Astrocyte (in vitro differentiated cells and primary cell): ENCODE results near the gene ARSJ. TPM values are rescaled to one million over a fixed set of nuclear protein-coding genes. Genes with fewer than 3 reads are reported as not detected.

Experiments
- DNase-seq: peaks from one replicate; pipeline ENCODE4 v3.0.0-alpha.2; 2010; ENCODE audit warnings: low read depth
- FAIRE-seq: peaks from 2 replicates; lab custom pipeline; 2011; peaks lifted over from hg19 to GRCh38; lab: Jason Lieb, UNC
- H2AFZ ChIP-seq: 2 replicates; pipeline ENCODE4 v1.6.0; 2012; ENCODE audit warnings: low read depth, low read length, inconsistent platforms
- H3K27ac ChIP-seq: 2 replicates; pipeline ENCODE4 v1.5.1; 2011; ENCODE audit warnings: low read depth, low read length, inconsistent platforms
- H3K27me3 ChIP-seq: 2 replicates; pipeline ENCODE4 v1.6.0; 2011; ENCODE audit warnings: low read length, inconsistent platforms; ENCODE audit not compliant: insufficient read depth
- H3K36me3 ChIP-seq: 2 replicates; pipeline ENCODE4 v1.5.1; 2011; ENCODE audit warnings: low read length, inconsistent platforms; ENCODE audit not compliant: insufficient read depth
- H3K4me1 ChIP-seq: 2 replicates; pipeline ENCODE4 v1.5.1; 2011; ENCODE audit warnings: low read length, inconsistent platforms; ENCODE audit not compliant: insufficient read depth
- H3K4me2 ChIP-seq: 2 replicates; pipeline ENCODE4 v1.6.0; 2012; ENCODE audit warnings: low read length, inconsistent platforms
- H3K4me3 ChIP-seq: 2 replicates; pipeline ENCODE4 v1.5.1; 2011; ENCODE audit warnings: low read depth, mild to moderate bottlenecking, low read length, inconsistent platforms; ENCODE audit not compliant: insufficient read depth
- H3K79me2 ChIP-seq: 2 replicates; pipeline ENCODE4 v1.6.0; 2012; ENCODE audit warnings: mild to moderate bottlenecking, low read length, inconsistent platforms; ENCODE audit not compliant: insufficient read depth
- H3K9ac ChIP-seq: 2 replicates; pipeline ENCODE4 v1.6.0; 2012; ENCODE audit warnings: mild to moderate bottlenecking, low read length, inconsistent platforms
- H3K9me3 ChIP-seq: 2 replicates; pipeline ENCODE4 v1.5.1; 2012; ENCODE audit warnings: low read depth, mild to moderate bottlenecking, low read length, inconsistent platforms; ENCODE audit not compliant: insufficient read depth
- H4K20me1 ChIP-seq: 2 replicates; pipeline ENCODE4 v1.6.0; 2012; ENCODE audit warnings: low read length, inconsistent platforms; ENCODE audit not compliant: insufficient read depth
- H3K27ac Mint-ChIP-seq: one replicate; pipeline ENCODE4 v1.8.0; 2021; ENCODE audit warnings: mild to moderate bottlenecking, mixed read lengths; ENCODE audit not compliant: unreplicated experiment
- H3K27me3 Mint-ChIP-seq: one replicate; pipeline ENCODE4 v1.8.0; 2021; ENCODE audit warnings: low read depth, mixed read lengths; ENCODE audit not compliant: unreplicated experiment
- H3K36me3 Mint-ChIP-seq: one replicate; pipeline ENCODE4 v1.8.0; 2021; ENCODE audit warnings: low read depth, mixed read lengths; ENCODE audit not compliant: unreplicated experiment
- H3K4me1 Mint-ChIP-seq: one replicate; pipeline ENCODE4 v1.8.0; 2021; ENCODE audit warnings: low read depth, mixed read lengths; ENCODE audit not compliant: unreplicated experiment
- H3K4me3 Mint-ChIP-seq: one replicate; pipeline ENCODE4 v1.8.0; 2021; ENCODE audit warnings: mild to moderate bottlenecking, moderate library complexity, mixed read lengths; ENCODE audit not compliant: unreplicated experiment
- H3K9me3 Mint-ChIP-seq: one replicate; pipeline ENCODE4 v1.8.0; 2021; ENCODE audit warnings: mild to moderate bottlenecking, mixed read lengths; ENCODE audit not compliant: unreplicated experiment
- CTCF ChIP-seq: IDR thresholded peaks from 2 replicates; pipeline ENCODE4 v1.5.1; 2011; ENCODE audit warnings: low read depth, mild to moderate bottlenecking, inconsistent platforms, low read length, moderate library complexity; ENCODE audit not compliant: insufficient read depth
- EZH2 ChIP-seq: IDR thresholded peaks from 2 replicates; pipeline ENCODE4 v1.6.1; 2012; ENCODE audit warnings: mild to moderate bottlenecking, low read length, inconsistent platforms; ENCODE audit not compliant: insufficient read depth
- total RNA-seq: library from RNA; stranded (reverse); gene quantifications from 2 replicates; pipeline ENCODE4 v1.2.1, GENCODE V29; 2021

ARSJ gene
- total RNA-seq, 1 donor from 2014 or later, result 66.5 TPM

- H3K4me1 ChIP-seq, result no peaks in the 10 kb centered on the region
- no peak overlapping the region for H2AFZ ChIP-seq
- FAIRE-seq, result no peak
- no peaks in the 10 kb centered on the region for H3K4me1 Mint-ChIP-seq
- no peaks in the 10 kb centered on the region for H3K79me2 ChIP-seq
- no peak overlapping the region for H3K27ac Mint-ChIP-seq
- H3K4me2 ChIP-seq, result no peak overlapping the region
- no peaks in the 10 kb centered on the region for H3K27me3 Mint-ChIP-seq
- no peak overlapping the region for H3K4me3 ChIP-seq
- no peaks in the 10 kb centered on the region for H3K27me3 ChIP-seq
- no peaks in the 10 kb centered on the region for H3K9me3 Mint-ChIP-seq
- H4K20me1 ChIP-seq, result no peaks in the 10 kb centered on the region
- no peak for DNase-seq
- no peaks in the 10 kb centered on the region for H3K9me3 ChIP-seq
- no peak overlapping the region for H3K27ac ChIP-seq
- TF ChIP-seq EZH2 (no peak), CTCF (no peak)
- no peak overlapping the region for H3K4me3 Mint-ChIP-seq
- H3K9ac ChIP-seq, result no peak overlapping the region
- no peaks in the 10 kb centered on the region for H3K36me3 Mint-ChIP-seq
- H3K36me3 ChIP-seq, result no peaks in the 10 kb centered on the region
Observed at GRCh38 chr4:114021451-114021850, 42.0 kb upstream of the ARSJ start.

- Histone ChIP-seq H3K27me3 (no peaks in the 10 kb centered on the region), H3K9ac (no peak overlapping the region), H3K79me2 (no peaks in the 10 kb centered on the region), H3K4me1 (peaks cover 2% of the 10 kb centered on the region), H3K27ac (no peak overlapping the region), H3K4me3 (no peak overlapping the region), H4K20me1 (no peaks in the 10 kb centered on the region), H3K9me3 (no peaks in the 10 kb centered on the region), H3K36me3 (no peaks in the 10 kb centered on the region), H3K4me2 (no peak overlapping the region), H2AFZ (no peak overlapping the region)
- H3K9me3 Mint-ChIP-seq, result no peaks in the 10 kb centered on the region
- no peak overlapping the region for H3K4me3 Mint-ChIP-seq
- H3K36me3 Mint-ChIP-seq, result no peaks in the 10 kb centered on the region
- TF ChIP-seq EZH2 (no peak), CTCF (no peak)
- H3K27me3 Mint-ChIP-seq, result no peaks in the 10 kb centered on the region
- DNase-seq (no peak), FAIRE-seq (no peak)
- peaks cover 8% of the 10 kb centered on the region for H3K4me1 Mint-ChIP-seq
- no peak overlapping the region for H3K27ac Mint-ChIP-seq
Observed at GRCh38 chr4:114019969-114020358, 40.5 kb upstream of the ARSJ start.

- Mint-ChIP-seq H3K4me1 (peaks cover 8% of the 10 kb centered on the region), H3K27me3 (no peaks in the 10 kb centered on the region), H3K9me3 (no peaks in the 10 kb centered on the region), H3K36me3 (no peaks in the 10 kb centered on the region), H3K27ac (no peak overlapping the region), H3K4me3 (no peak overlapping the region)
- Histone ChIP-seq H3K4me1 (peaks cover 7% of the 10 kb centered on the region), H3K27ac (no peak overlapping the region), H4K20me1 (no peaks in the 10 kb centered on the region), H3K4me3 (no peak overlapping the region), H3K36me3 (no peaks in the 10 kb centered on the region), H3K79me2 (no peaks in the 10 kb centered on the region), H3K9ac (no peak overlapping the region), H2AFZ (no peak overlapping the region), H3K9me3 (no peaks in the 10 kb centered on the region), H3K4me2 (no peak overlapping the region), H3K27me3 (no peaks in the 10 kb centered on the region)
- DNase-seq, result peak; percentile 12
- TF ChIP-seq CTCF (no peak), EZH2 (no peak)
- FAIRE-seq, result no peak
Observed at GRCh38 chr4:114019276-114019968, 40.0 kb upstream of the ARSJ start.
